ENCODE measurements around the gene ATP2B3.

ATP2B3 gene

DNA sequence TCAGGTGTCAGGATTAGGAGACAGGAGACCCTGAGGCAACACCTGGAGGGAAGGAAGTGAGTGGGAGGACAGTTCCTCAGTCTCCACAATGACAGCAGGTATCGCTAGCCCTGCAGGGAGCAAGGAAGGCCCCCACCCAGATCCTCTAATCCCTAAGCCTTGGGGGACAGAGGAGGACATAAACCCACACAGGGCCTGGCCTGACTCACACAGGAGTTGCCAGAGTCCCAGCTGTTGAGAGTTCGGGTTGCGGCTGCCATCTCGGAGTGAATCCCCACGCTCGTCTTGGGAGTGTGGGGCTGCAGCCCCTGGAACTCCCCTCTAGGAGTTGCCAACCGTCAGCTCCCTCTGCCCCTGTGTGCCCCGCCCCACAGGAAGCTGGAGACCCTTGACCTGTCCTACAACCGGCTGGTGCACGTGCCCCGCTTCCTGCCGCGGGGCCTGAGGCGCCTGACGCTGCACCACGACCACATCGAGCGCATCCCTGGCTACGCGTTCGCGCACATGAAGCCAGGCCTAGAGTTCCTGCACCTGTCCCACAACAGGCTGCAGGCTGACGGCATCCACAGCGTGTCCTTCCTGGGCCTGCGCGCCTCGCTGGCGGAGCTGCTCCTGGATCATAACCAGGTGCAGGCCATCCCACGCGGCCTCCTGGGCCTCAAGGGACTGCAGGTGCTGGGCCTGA is 31.9 kb upstream of the ATP2B3 start:
- Histone ChIP-seq H2AK5ac (ENCODE audit: low read length) (no peak overlapping the region), H3K27me3 (ENCODE audit: insufficient read depth, low read length, poor library complexity) (no peaks in the 10 kb centered on the region), H2BK120ac (ENCODE audit: low read depth, low read length) (no peak overlapping the region), H3K79me1 (ENCODE audit: low read length) (no peaks in the 10 kb centered on the region), H3K18ac (ENCODE audit: low read length) (no peak overlapping the region), H3K4me3 (ENCODE audit: low read length) (no peak overlapping the region), H3K4me2 (ENCODE audit: low read length) (no peak overlapping the region), H4K8ac (ENCODE audit: low read depth, low read length) (no peak overlapping the region), H2BK5ac (ENCODE audit: low read length) (no peak overlapping the region), H3K4ac (ENCODE audit: low read depth, low read length) (no peak overlapping the region), H3K56ac (ENCODE audit: low read length) (no peak overlapping the region), H3K27ac (ENCODE audit: low read depth, low read length) (no peak overlapping the region), H3K4me1 (ENCODE audit: control insufficient read depth, low read depth, low read length) (no peaks in the 10 kb centered on the region), H3K79me2 (ENCODE audit: control insufficient read depth, insufficient read depth, low read length) (no peaks in the 10 kb centered on the region), H4K5ac (ENCODE audit: low read length) (no peak overlapping the region), H3K9ac (ENCODE audit: low read length) (no peak overlapping the region), H3K36me3 (ENCODE audit: control insufficient read depth, insufficient read depth, low read length) (no peaks in the 10 kb centered on the region), H2BK15ac (replicated peaks; ENCODE audit: low read depth) (no peak overlapping the region), H3K23ac (ENCODE audit: low read length) (no peak overlapping the region)
- no CpG with 5 or more reads among the region's 30 CpGs for WGBS (ENCODE audit: extremely low coverage, insufficient coverage, low lambda C conversion rate)
- no peak for DNase-seq

DNA sequence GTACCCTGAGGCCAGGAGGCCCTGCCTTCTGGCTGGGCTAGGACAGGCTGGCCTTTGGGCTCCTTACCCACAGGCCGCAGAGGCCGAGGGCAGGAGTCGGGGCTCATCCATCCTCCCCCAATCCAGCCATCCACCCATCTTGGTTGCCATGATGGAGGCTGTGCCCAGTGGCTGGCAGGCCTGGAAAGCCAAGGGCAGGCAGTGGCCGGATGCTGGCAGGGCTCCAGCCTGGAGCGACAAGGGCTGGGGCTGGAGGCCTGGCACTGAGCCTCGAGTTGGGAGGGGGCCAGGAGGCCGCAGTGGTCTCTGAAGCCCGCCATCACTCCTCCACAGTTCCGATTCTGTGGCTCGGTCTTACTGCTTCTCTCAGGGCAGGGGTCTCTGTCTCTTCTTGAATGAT is 31.3 kb upstream of the ATP2B3 start:
- Histone ChIP-seq H2BK15ac (replicated peaks; ENCODE audit: low read depth) (no peak overlapping the region), H3K4me2 (ENCODE audit: low read length) (no peak overlapping the region), H2BK5ac (ENCODE audit: low read length) (no peak overlapping the region), H3K79me1 (ENCODE audit: low read length) (no peaks in the 10 kb centered on the region), H3K27ac (ENCODE audit: low read depth, low read length) (no peak overlapping the region), H4K5ac (ENCODE audit: low read length) (no peak overlapping the region), H3K36me3 (ENCODE audit: control insufficient read depth, insufficient read depth, low read length) (no peaks in the 10 kb centered on the region), H3K4ac (ENCODE audit: low read depth, low read length) (no peak overlapping the region), H2BK120ac (ENCODE audit: low read depth, low read length) (no peak overlapping the region), H3K27me3 (ENCODE audit: insufficient read depth, low read length, poor library complexity) (no peaks in the 10 kb centered on the region), H3K56ac (ENCODE audit: low read length) (no peak overlapping the region), H4K8ac (ENCODE audit: low read depth, low read length) (no peak overlapping the region), H3K79me2 (ENCODE audit: control insufficient read depth, insufficient read depth, low read length) (no peaks in the 10 kb centered on the region), H3K18ac (ENCODE audit: low read length) (no peak overlapping the region), H3K4me1 (ENCODE audit: control insufficient read depth, low read depth, low read length) (no peaks in the 10 kb centered on the region), H3K23ac (ENCODE audit: low read length) (no peak overlapping the region), H3K9ac (ENCODE audit: low read length) (no peak overlapping the region), H2AK5ac (ENCODE audit: low read length) (no peak overlapping the region), H3K4me3 (ENCODE audit: low read length) (no peak overlapping the region)
- WGBS (ENCODE audit: extremely low coverage, insufficient coverage, low lambda C conversion rate) = no CpG with 5 or more reads among the region's 10 CpGs
- DNase-seq = no peak

- H2BK5ac ChIP-seq (ENCODE audit: low read length) = no peak overlapping the region
- no peak overlapping the region for H2BK120ac ChIP-seq (ENCODE audit: low read depth, low read length)
- no peak overlapping the region for H4K8ac ChIP-seq (ENCODE audit: low read depth, low read length)
- no peak overlapping the region for H3K4ac ChIP-seq (ENCODE audit: low read depth, low read length)
- no peaks in the 10 kb centered on the region for H3K27me3 ChIP-seq (ENCODE audit: insufficient read depth, low read length, poor library complexity)
- H2AK5ac ChIP-seq (ENCODE audit: low read length) = no peak overlapping the region
- H3K56ac ChIP-seq (ENCODE audit: low read length) = no peak overlapping the region
- H3K4me1 ChIP-seq (ENCODE audit: control insufficient read depth, low read depth, low read length) = no peaks in the 10 kb centered on the region
- H3K18ac ChIP-seq (ENCODE audit: low read length) = no peak overlapping the region
- H3K79me1 ChIP-seq (ENCODE audit: low read length) = no peaks in the 10 kb centered on the region
- H3K4me2 ChIP-seq (ENCODE audit: low read length) = no peak overlapping the region
- H3K36me3 ChIP-seq (ENCODE audit: control insufficient read depth, insufficient read depth, low read length) = no peaks in the 10 kb centered on the region
- H3K23ac ChIP-seq (ENCODE audit: low read length) = no peak overlapping the region
- no peak for DNase-seq
- no peak overlapping the region for H3K27ac ChIP-seq (ENCODE audit: low read depth, low read length)
- no peak overlapping the region for H3K9ac ChIP-seq (ENCODE audit: low read length)
- H3K4me3 ChIP-seq (ENCODE audit: low read length) = no peak overlapping the region
- WGBS (ENCODE audit: extremely low coverage, insufficient coverage, low lambda C conversion rate) = no CpG with 5 or more reads among the region's 11 CpGs
- no peaks in the 10 kb centered on the region for H3K79me2 ChIP-seq (ENCODE audit: control insufficient read depth, insufficient read depth, low read length)
- no peak overlapping the region for H4K5ac ChIP-seq (ENCODE audit: low read length)
- no peak overlapping the region for H2BK15ac ChIP-seq (replicated peaks; ENCODE audit: low read depth)
Measured at GRCh38 chrX:153487590-153488071, 29.8 kb upstream of the ATP2B3 start.

GRCh38 chrX:153488231-153488914 is 29.1 kb upstream of the ATP2B3 start:
- Histone ChIP-seq H2BK5ac (ENCODE audit: low read length) (no peak overlapping the region), H3K4me2 (ENCODE audit: low read length) (no peak overlapping the region), H3K36me3 (ENCODE audit: control insufficient read depth, insufficient read depth, low read length) (no peaks in the 10 kb centered on the region), H3K4me3 (ENCODE audit: low read length) (no peak overlapping the region), H3K18ac (ENCODE audit: low read length) (no peak overlapping the region), H2BK15ac (replicated peaks; ENCODE audit: low read depth) (no peak overlapping the region), H3K23ac (ENCODE audit: low read length) (no peak overlapping the region), H3K4me1 (ENCODE audit: control insufficient read depth, low read depth, low read length) (no peaks in the 10 kb centered on the region), H3K56ac (ENCODE audit: low read length) (peak overlapping the region; percentile 49), H4K8ac (ENCODE audit: low read depth, low read length) (no peak overlapping the region), H3K27ac (ENCODE audit: low read depth, low read length) (no peak overlapping the region), H3K79me1 (ENCODE audit: low read length) (no peaks in the 10 kb centered on the region), H3K27me3 (ENCODE audit: insufficient read depth, low read length, poor library complexity) (no peaks in the 10 kb centered on the region), H2AK5ac (ENCODE audit: low read length) (no peak overlapping the region), H3K4ac (ENCODE audit: low read depth, low read length) (no peak overlapping the region), H2BK120ac (ENCODE audit: low read depth, low read length) (no peak overlapping the region), H4K5ac (ENCODE audit: low read length) (no peak overlapping the region), H3K79me2 (ENCODE audit: control insufficient read depth, insufficient read depth, low read length) (no peaks in the 10 kb centered on the region), H3K9ac (ENCODE audit: low read length) (no peak overlapping the region)
- peak; percentile 20 for DNase-seq
- WGBS (ENCODE audit: extremely low coverage, insufficient coverage, low lambda C conversion rate) = no CpG with 5 or more reads among the region's 27 CpGs

- Histone ChIP-seq H2BK120ac (ENCODE audit: low read depth, low read length) (no peak overlapping the region), H2AK5ac (ENCODE audit: low read length) (no peak overlapping the region), H3K4me1 (ENCODE audit: control insufficient read depth, low read depth, low read length) (no peaks in the 10 kb centered on the region), H3K18ac (ENCODE audit: low read length) (no peak overlapping the region), H3K36me3 (ENCODE audit: control insufficient read depth, insufficient read depth, low read length) (no peaks in the 10 kb centered on the region), H3K23ac (ENCODE audit: low read length) (no peak overlapping the region), H3K27ac (ENCODE audit: low read depth, low read length) (no peak overlapping the region), H3K56ac (ENCODE audit: low read length) (no peak overlapping the region), H4K8ac (ENCODE audit: low read depth, low read length) (no peak overlapping the region), H3K9ac (ENCODE audit: low read length) (no peak overlapping the region), H3K79me1 (ENCODE audit: low read length) (no peaks in the 10 kb centered on the region), H2BK5ac (ENCODE audit: low read length) (no peak overlapping the region), H3K27me3 (ENCODE audit: insufficient read depth, low read length, poor library complexity) (no peaks in the 10 kb centered on the region), H3K79me2 (ENCODE audit: control insufficient read depth, insufficient read depth, low read length) (no peaks in the 10 kb centered on the region), H3K4me2 (ENCODE audit: low read length) (no peak overlapping the region), H2BK15ac (replicated peaks; ENCODE audit: low read depth) (no peak overlapping the region), H4K5ac (ENCODE audit: low read length) (no peak overlapping the region), H3K4me3 (ENCODE audit: low read length) (no peak overlapping the region), H3K4ac (ENCODE audit: low read depth, low read length) (no peak overlapping the region)
- no CpG with 5 or more reads among the region's 20 CpGs for WGBS (ENCODE audit: extremely low coverage, insufficient coverage, low lambda C conversion rate)
- no peak for DNase-seq
Measured at GRCh38 chrX:153490217-153490930, 27.1 kb upstream of the ATP2B3 start.
